ENCODE measurements around the gene CYP3A5. TPM values are rescaled to one million over a fixed set of nuclear protein-coding genes. Genes with fewer than 3 reads are reported as not detected.

The CYP3A5 gene
- total and polyA plus RNA-seq, 2 of the 13 experiments (the other 11 are each of a cell fraction or from before 2014, with no cell fraction given), result 5.7 to 9.3 TPM

- no peak for TF ChIP-seq TERF1 (CRISPR knock-in tag; IDR thresholded peaks at IDR 0.05)
- no peak for TF ChIP-seq ZNF382 (CRISPR knock-in tag; IDR thresholded peaks at IDR 0.05; ENCODE audit: borderline replicate concordance)
- TF ChIP-seq ZNF883 (CRISPR knock-in tag; IDR thresholded peaks at IDR 0.05; ENCODE audit: not compliant biosample characterization), result peak; percentile 59
- no peak for TF ChIP-seq HDAC6 (IDR thresholded peaks at IDR 0.05; ENCODE audit: low read depth, low read length)
- TF ChIP-seq ZNF709 (CRISPR knock-in tag; IDR thresholded peaks at IDR 0.05), result 0 out of 2 replicates have a peak, but pooled peaks have one; percentile 56
- TF ChIP-seq ZFP37 (CRISPR knock-in tag; IDR thresholded peaks at IDR 0.05; ENCODE audit: borderline replicate concordance), result peak; percentile 65; the same call in 1 of the 2 replicates
- TF ChIP-seq ZNF749 (CRISPR knock-in tag; IDR thresholded peaks at IDR 0.05; ENCODE audit: borderline replicate concordance), result peak; percentile 29; the same call in 1 of the 2 replicates
- TF ChIP-seq GMEB1 (CRISPR knock-in tag; IDR thresholded peaks at IDR 0.05; ENCODE audit: borderline replicate concordance), result peak; percentile 15; the same call in 1 of the 2 replicates
- no peak for TF ChIP-seq MTF2 (CRISPR knock-in tag; IDR thresholded peaks at IDR 0.05; ENCODE audit: borderline replicate concordance)
- peak; percentile 70; the same call in 1 of the 2 replicates for TF ChIP-seq ZSCAN21 (CRISPR knock-in tag; IDR thresholded peaks at IDR 0.05; ENCODE audit: borderline replicate concordance)
- no peak for TF ChIP-seq PRDM4 (CRISPR knock-in tag; IDR thresholded peaks at IDR 0.05; ENCODE audit: borderline replicate concordance)
- no peak for TF ChIP-seq ZMAT5 (CRISPR knock-in tag; IDR thresholded peaks at IDR 0.05; ENCODE audit: borderline replicate concordance, low read depth)
- TF ChIP-seq ZNF891 (CRISPR knock-in tag; IDR thresholded peaks at IDR 0.05), result 0 out of 2 replicates have a peak, but pooled peaks have one; percentile 76
- no peak for TF ChIP-seq DZIP1 (CRISPR knock-in tag; IDR thresholded peaks at IDR 0.05)
- TF ChIP-seq ARID3A (IDR thresholded peaks at IDR 0.05; ENCODE audit: low read depth, low read length), result peak; percentile 49
- TF ChIP-seq KLF12 (CRISPR knock-in tag; IDR thresholded peaks at IDR 0.05; ENCODE audit: borderline replicate concordance), result peak; percentile 92
- TF ChIP-seq CEBPG (CRISPR knock-in tag; IDR thresholded peaks at IDR 0.05), result peak; percentile 55
Measured at GRCh38 chr7:99693427-99694200, 13.8 kb upstream of the CYP3A5 start (continued).

All from HepG2 (cell line).